GM12801 (cell line): ENCODE measurements around the gene ACER3.

Source experiments
- CTCF ChIP-seq: IDR thresholded peaks from one replicate; pipeline ENCODE4 v1.5.1; 2011; ENCODE audit warnings: control low read depth; ENCODE audit not compliant: insufficient read length; ENCODE audit errors: extremely low read depth

Gene ACER3

DNA sequence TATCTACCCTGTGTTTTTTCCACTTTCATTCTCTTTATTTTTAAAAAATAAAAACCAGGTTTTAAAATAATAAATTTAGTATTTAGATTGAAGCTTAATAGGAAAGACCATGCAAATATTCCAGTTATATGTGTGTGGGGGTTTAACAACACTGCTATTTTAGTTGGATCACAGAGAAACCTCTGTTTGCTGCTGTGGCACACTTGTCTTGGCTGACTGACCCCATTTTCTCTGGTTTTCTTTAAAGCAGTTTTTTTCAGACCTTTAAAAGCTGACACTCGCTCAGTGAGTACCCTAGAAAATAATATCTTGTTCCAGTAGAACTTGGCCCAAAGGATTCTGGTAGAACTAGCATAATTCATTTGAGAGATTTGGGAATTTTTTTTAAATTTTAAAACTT lies 31.6 kb downstream of the ACER3 start:
- no peak for TF ChIP-seq CTCF

GRCh38 chr11:76897233-76897632 lies 36.5 kb downstream of the ACER3 start:
- no peak for TF ChIP-seq CTCF

DNA sequence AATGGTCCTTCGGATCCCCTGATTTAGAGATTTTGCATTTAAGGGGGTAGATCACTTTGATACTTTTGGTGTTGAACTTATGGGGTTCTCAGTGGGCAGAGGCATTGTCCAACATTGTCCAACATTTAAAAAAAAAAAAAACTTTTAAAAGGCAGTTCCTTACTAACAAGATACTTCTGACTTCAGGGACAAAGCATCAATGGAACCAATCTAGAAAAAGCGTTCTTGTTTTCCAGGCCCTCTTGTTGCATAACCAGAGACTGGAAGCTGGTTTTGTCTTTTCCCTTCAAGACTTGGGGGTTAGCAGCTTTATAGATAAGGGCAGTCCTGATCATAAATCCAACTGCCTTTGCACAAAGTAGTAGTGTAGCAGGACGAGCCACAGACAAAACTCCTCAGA lies 40.4 kb downstream of the ACER3 start:
- no peak for TF ChIP-seq CTCF

DNA sequence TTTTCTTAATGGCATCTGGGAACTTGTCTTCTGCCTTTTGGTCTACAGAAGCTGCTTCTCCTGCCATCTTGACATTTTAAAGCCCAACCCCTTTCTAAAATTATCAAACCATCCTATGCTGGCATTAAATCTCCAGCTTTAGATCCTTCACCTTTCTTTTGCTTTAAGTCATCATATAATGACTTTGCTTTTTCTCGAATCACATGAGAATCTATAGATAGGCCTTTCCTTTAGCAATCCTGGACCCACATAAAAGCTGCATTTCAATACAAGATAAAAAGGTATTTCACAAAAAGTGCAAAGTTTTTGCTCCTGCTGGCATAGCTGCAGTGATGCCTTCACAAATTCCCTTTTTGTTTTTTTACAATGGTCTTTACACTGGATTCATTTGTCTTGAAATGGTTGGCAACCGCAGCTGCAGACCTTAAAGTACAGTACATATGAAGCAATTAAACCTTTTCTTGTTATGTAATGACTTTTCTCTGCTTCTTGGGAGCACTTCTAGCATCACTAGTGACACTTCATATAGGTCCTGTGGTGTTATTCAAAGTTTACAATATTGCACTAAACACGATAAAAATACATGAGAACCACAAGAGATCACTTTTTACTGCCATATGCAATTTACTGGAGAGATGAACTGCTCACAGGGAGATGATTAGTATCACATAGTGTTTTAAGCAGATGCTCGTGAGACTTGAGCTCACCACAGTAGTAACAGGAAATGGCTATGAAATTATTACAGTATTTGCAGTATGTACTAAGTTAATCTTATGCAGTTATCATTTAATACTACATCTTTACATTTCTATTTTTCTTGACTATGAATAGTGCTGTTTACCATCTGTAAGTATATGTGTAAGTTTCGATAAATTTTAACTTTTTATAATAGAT lies 41.6 kb downstream of the ACER3 start:
- TF ChIP-seq CTCF = no peak

GRCh38 chr11:76903325-76903724 lies 42.6 kb downstream of the ACER3 start:
- TF ChIP-seq CTCF = no peak

- no peak for TF ChIP-seq CTCF
Measured at GRCh38 chr11:76910620-76911414, 50.1 kb downstream of the ACER3 start.

- no peak for TF ChIP-seq CTCF
Measured at GRCh38 chr11:76911415-76911808, 50.7 kb downstream of the ACER3 start.
